DMS153 (cell line): ENCODE results near the gene LAIR2.
"Not testable (repeated sequence)": the region's sequence is repeated elsewhere in the genome, so short reads cannot be mapped to it uniquely, and the experiment has no call there.

ENCODE experiments used
- DNase-seq: peaks from one replicate; lab custom pipeline; 2025; lab: John Stamatoyannopoulos, UW

The LAIR2 gene

GRCh38 chr19:54493967-54494585 is 8.6 kb upstream of the LAIR2 start:
- DNase-seq, result no peak

- DNase-seq, result not testable (repeated sequence)
These were observed 7.3 kb upstream of the LAIR2 start for GRCh38 chr19:54495284-54495683.

- not testable (repeated sequence) for DNase-seq
These were observed 4.7 kb upstream of the LAIR2 start for GRCh38 chr19:54497747-54498450.

GRCh38 chr19:54498451-54498772 is 4.2 kb upstream of the LAIR2 start:
- DNase-seq, result not testable (repeated sequence)

- DNase-seq, result not testable (repeated sequence)
These were observed 2.9 kb downstream of the LAIR2 start for GRCh38 chr19:54505542-54505941.

- no peak for DNase-seq
These were observed 3.4 kb downstream of the LAIR2 start for GRCh38 chr19:54506079-54506478.

- not testable (repeated sequence) for DNase-seq
These were observed 4.5 kb downstream of the LAIR2 start for GRCh38 chr19:54507038-54507717.

GRCh38 chr19:54507824-54508223 is 5.2 kb downstream of the LAIR2 start:
- no peak for DNase-seq

- not testable (repeated sequence) for DNase-seq
These were observed 5.9 kb downstream of the LAIR2 start for GRCh38 chr19:54508487-54508886.

- DNase-seq, result not testable (repeated sequence)
These were observed 6.7 kb downstream of the LAIR2 start for GRCh38 chr19:54509200-54509940.

- no peak for DNase-seq
These were observed 12.5 kb downstream of the LAIR2 start for GRCh38 chr19:54515156-54515555.

GRCh38 chr19:54517483-54517882 is 14.9 kb downstream of the LAIR2 start:
- peak; percentile 79 for DNase-seq

- DNase-seq, result peak; percentile 92
These were observed 16.2 kb downstream of the LAIR2 start for GRCh38 chr19:54518844-54519243.

GRCh38 chr19:54521022-54521859 is 18.6 kb downstream of the LAIR2 start:
- DNase-seq, result no peak

GRCh38 chr19:54521860-54522513 is 19.4 kb downstream of the LAIR2 start:
- no peak for DNase-seq

- no peak for DNase-seq
These were observed 20.8 kb downstream of the LAIR2 start for GRCh38 chr19:54523403-54523802.

- DNase-seq, result no peak
These were observed 23.0 kb downstream of the LAIR2 start for GRCh38 chr19:54525636-54526035.

- no peak for DNase-seq
These were observed 24.3 kb downstream of the LAIR2 start for GRCh38 chr19:54526972-54527371.

- peak; percentile 21 for DNase-seq
These were observed 28.2 kb downstream of the LAIR2 start for GRCh38 chr19:54530866-54531265.

GRCh38 chr19:54532528-54532927 is 29.9 kb downstream of the LAIR2 start:
- no peak for DNase-seq

- no peak for DNase-seq
These were observed 30.8 kb downstream of the LAIR2 start for GRCh38 chr19:54533476-54533875.
